HG03575 (cell line): ENCODE results near the gene BCL2.
"Not testable (repeated sequence)": the region's sequence is repeated elsewhere in the genome, so short reads cannot be mapped to it uniquely, and the experiment has no call there.

Experiments
- ATAC-seq: cut with Tn5 transposase; IDR thresholded peaks from one replicate; pipeline ENCODE4 v1.9.1; 2021; ENCODE audit not compliant: unreplicated experiment, insufficient number of reproducible peaks, low FRiP score; ENCODE audit errors: extremely low read depth

BCL2 gene

GRCh38 chr18:63218472-63218871 lies 101.1 kb downstream of the BCL2 start:
- no peak for ATAC-seq

GRCh38 chr18:63216516-63217311 lies 102.9 kb downstream of the BCL2 start:
- ATAC-seq: no peak

GRCh38 chr18:63213936-63214671 lies 105.5 kb downstream of the BCL2 start:
- ATAC-seq: no peak

GRCh38 chr18:63213331-63213900 lies 106.2 kb downstream of the BCL2 start:
- no peak for ATAC-seq

GRCh38 chr18:63210521-63210920 lies 109.0 kb downstream of the BCL2 start:
- no peak for ATAC-seq

- ATAC-seq: no peak
These were observed 110.9 kb downstream of the BCL2 start for GRCh38 chr18:63208676-63209075.

GRCh38 chr18:63207835-63208234 lies 111.7 kb downstream of the BCL2 start:
- ATAC-seq: no peak

GRCh38 chr18:63207143-63207790 lies 112.3 kb downstream of the BCL2 start:
- ATAC-seq: no peak

- no peak for ATAC-seq
These were observed 113.0 kb downstream of the BCL2 start for GRCh38 chr18:63206433-63207142.

- no peak for ATAC-seq
These were observed 113.7 kb downstream of the BCL2 start for GRCh38 chr18:63205791-63206252.

- no peak for ATAC-seq
These were observed 116.1 kb downstream of the BCL2 start for GRCh38 chr18:63203497-63203896.

- ATAC-seq: no peak
These were observed 116.7 kb downstream of the BCL2 start for GRCh38 chr18:63202828-63203227.

- ATAC-seq: not testable (repeated sequence)
These were observed 118.1 kb downstream of the BCL2 start for GRCh38 chr18:63201456-63201855.

GRCh38 chr18:63199743-63200241 lies 119.8 kb downstream of the BCL2 start:
- no peak for ATAC-seq

GRCh38 chr18:63198868-63199742 lies 120.5 kb downstream of the BCL2 start:
- ATAC-seq: no peak

- ATAC-seq: no peak
These were observed 121.3 kb downstream of the BCL2 start for GRCh38 chr18:63198098-63198760.

GRCh38 chr18:63197246-63197869 lies 122.2 kb downstream of the BCL2 start:
- ATAC-seq: no peak
